T1000 (cell line): ENCODE results near the gene DUOX2.
"Not testable (repeated sequence)": the region's sequence is repeated elsewhere in the genome, so short reads cannot be mapped to it uniquely, and the experiment has no call there.

Experiments
- DNase-seq: peaks from one replicate; lab custom pipeline; 2025; ENCODE audit warnings: mixed read lengths; lab: John Stamatoyannopoulos, UW

Gene DUOX2

GRCh38 chr15:45138814-45139765 lies 25.1 kb upstream of the DUOX2 start:
- no peak for DNase-seq

- no peak for DNase-seq
Observed at GRCh38 chr15:45137703-45138102, 23.7 kb upstream of the DUOX2 start.

- no peak for DNase-seq
Observed at GRCh38 chr15:45136378-45136764, 22.4 kb upstream of the DUOX2 start.

- DNase-seq, result not testable (repeated sequence)
Observed at GRCh38 chr15:45135705-45136377, 21.9 kb upstream of the DUOX2 start.

- DNase-seq, result no peak
Observed at GRCh38 chr15:45134682-45135604, 21.0 kb upstream of the DUOX2 start.

GRCh38 chr15:45134046-45134445 lies 20.1 kb upstream of the DUOX2 start:
- DNase-seq, result no peak

- DNase-seq, result no peak
Observed at GRCh38 chr15:45133561-45133920, 19.6 kb upstream of the DUOX2 start.

GRCh38 chr15:45132844-45133560 lies 19.0 kb upstream of the DUOX2 start:
- DNase-seq, result no peak

GRCh38 chr15:45131510-45131909 lies 17.5 kb upstream of the DUOX2 start:
- DNase-seq, result no peak

GRCh38 chr15:45130291-45131000 lies 16.5 kb upstream of the DUOX2 start:
- no peak for DNase-seq

GRCh38 chr15:45129651-45130129 lies 15.7 kb upstream of the DUOX2 start, which contains the start of the genes DUOX1 and DUOXA1:
DUOX1 (plus strand) TSS chr15:45129994; CDS start chr15:45131967, 1,973 bp downstream.
DUOXA1 (minus strand) TSS chr15:45129879; CDS start chr15:45123014, 6,865 bp downstream.
- no peak for DNase-seq

GRCh38 chr15:45128971-45129639 lies 15.1 kb upstream of the DUOX2 start:
- no peak for DNase-seq

GRCh38 chr15:45126535-45127158 lies 12.7 kb upstream of the DUOX2 start:
- DNase-seq, result no peak

GRCh38 chr15:45123397-45123796 lies 9.4 kb upstream of the DUOX2 start:
- DNase-seq, result no peak

GRCh38 chr15:45122719-45123118 lies 8.7 kb upstream of the DUOX2 start:
- DNase-seq, result no peak

- no peak for DNase-seq
Observed at GRCh38 chr15:45121706-45122417, 7.9 kb upstream of the DUOX2 start.

- DNase-seq, result no peak
Observed at GRCh38 chr15:45121020-45121419, 7.0 kb upstream of the DUOX2 start.

GRCh38 chr15:45120081-45120972 lies 6.4 kb upstream of the DUOX2 start:
- no peak for DNase-seq
